NCI-H446 (cell line): Measurements from ENCODE around the gene PXN.
"Not testable (repeated sequence)": the region's sequence is repeated elsewhere in the genome, so short reads cannot be mapped to it uniquely, and the experiment has no call there.

ENCODE experiments used
- DNase-seq, 2 experiments: peaks; one replicate each; lab custom pipeline; 2025; lab: John Stamatoyannopoulos, UW

The PXN gene

DNA sequence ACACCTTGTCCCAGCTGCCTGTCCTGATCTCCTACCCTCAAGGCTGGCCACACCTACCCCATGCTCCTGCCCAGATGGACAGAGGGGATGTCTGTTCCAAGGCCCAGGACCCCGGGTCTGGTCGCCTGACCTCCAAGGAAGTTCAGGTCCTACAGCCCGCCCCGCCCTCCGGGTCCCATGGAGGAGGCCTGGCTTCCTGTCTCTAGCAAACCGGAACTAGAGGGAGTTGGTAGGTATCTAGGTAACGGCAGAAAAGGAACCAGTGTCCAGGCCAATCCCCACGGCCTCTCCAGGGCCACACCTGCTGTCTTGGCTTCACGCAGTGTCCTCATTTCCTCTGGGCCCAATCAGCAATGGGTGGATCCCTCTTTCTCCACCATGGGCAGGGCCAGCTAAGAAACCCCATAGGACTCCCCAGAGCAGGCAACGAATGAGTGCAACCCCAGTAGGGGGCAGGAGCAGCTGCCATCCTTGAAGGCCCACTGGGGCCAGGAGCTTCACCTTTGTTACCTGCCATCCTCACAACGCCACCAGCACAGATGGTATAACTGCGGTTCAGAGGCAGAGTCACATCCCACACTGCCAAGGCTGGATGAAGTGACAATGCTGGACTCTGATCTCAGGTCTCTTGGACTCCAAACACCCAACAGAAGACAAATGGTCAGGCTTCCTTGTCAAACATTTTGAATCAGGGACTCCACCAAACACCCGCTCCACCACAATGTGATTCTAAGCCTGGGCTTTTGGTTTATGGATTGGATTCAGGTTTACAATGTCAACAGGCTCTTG is 39.5 kb downstream of the PXN start:
- DNase-seq = no peak

DNA sequence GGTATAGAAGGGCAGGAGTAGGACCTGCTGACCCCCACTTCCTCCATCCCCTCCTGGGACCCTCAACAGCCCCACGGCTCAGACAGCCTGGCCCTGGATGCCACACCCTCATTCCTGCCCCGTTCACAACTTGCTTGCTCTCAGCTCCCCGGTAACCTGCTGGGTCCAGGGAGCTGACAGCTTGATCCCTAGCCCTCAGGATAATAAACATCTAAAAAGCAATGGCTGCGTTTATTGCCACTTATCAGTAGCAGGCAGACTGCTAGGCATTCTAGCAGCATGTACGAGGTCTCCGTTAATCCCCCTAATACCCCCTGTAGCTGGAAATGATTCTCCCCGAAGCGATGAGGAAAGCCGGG is 40.4 kb downstream of the PXN start:
- DNase-seq = no peak

DNA sequence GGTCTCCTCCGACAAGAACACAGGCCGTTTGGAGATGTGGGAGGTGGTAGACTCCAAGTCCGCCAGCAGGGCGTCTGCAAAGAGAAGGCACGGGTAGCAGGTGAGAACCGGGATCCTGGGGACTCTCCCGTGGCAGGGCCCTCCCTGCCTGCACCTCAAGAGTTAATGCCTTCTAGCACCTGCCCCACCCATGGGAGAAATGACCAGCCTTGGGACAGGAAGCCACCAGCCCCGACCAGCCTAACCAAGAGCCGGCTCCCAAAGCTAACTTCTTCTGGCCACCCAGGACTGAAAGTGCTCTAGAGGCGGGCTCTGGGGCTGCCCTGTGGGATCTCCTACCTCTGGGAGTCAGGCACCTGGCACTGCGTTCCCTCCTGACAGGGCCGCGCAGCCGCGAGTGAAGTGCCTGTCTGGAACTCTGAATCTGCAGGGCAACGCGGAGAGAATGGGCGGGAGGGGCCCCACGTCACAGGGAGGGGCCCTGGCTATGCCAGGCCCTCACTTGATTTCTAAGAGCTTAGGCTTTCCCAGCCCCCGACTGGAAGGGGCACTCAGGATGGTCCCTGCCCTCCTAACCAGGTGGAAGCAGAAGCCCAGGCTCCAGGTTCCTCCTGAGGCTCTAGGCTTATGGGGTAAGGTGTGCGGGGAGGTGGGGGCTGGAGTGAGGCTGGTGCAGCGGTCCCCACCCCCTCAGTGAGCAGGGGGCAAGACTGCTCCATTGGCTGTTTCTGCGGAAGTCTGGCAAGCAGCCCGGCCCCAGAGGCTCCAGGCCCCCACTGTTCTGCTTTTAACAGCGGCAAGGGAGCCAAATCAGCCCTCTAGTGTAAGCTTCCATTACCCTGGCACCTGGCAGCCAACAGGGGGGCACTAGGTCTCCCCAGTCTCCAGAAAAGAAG is 41.0 kb downstream of the PXN start:
- DNase-seq = peak; percentile 47 to 65

DNA sequence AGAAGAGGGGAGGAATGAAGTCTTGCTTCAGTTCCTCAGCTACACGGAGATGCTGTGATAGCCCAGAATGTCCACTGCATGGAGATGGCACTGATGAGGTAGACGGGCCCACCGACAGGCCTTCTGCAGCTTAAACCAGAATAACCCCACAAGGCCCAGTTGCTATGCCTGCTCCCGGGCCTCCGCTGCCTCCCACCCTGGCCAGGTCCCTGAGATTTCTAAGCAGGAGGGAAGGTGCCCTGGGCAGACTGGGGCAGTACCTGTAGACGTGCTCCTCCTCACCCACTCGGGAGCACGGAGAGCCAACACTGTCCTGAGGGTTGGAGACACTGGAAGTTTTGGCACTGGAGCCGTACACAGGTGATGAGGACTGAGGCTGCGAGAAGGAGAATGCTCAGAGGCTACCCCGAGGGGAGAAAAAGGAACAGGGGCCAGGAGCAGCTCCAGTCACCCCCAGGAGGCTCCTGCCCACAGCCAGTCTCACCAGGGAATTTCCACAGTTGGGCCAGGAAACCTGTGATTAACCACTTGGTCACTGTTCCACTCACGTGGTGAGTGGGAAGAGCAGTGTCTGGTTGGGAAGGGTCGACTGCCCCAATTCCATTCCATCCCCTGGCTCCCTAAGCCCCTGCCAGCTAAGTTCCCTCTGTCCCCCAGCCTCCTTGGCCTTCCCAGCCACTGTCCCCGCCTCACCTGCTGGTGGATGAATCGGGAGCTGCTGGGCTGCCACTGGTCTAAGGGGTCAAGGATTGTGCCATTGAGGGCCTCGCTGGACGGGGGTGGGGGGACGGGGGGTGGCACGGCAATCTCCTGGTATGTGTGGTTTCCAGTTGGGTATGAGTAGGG is 41.8 kb downstream of the PXN start:
- DNase-seq = no peak

DNA sequence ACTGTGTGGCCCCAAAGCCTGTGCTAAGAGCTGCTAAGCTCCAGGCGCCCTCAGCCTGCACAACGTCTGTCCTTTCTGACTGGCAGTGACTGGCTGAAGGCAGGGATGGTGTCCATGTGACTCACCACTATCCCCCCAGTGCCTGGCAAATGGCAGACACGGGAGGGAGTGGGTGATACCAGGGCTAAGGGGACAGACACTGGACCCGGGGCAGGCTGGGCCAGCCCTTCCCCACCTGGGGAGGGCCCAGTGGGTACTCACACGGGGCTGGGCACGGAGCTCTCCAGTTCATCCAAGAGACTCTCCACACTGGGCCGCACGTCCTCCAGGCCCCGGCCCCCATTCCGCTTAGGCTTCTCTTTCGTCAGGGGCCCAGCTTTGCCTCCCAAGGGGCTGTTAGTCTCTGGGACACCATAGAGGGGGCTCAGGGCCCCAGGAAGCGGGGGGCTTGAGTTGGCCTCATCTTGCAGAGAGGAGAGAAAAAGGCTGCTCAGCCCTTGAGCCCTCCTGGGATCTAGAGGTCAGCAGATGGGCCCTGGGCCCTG is 43.2 kb downstream of the PXN start:
- no peak for DNase-seq

DNA sequence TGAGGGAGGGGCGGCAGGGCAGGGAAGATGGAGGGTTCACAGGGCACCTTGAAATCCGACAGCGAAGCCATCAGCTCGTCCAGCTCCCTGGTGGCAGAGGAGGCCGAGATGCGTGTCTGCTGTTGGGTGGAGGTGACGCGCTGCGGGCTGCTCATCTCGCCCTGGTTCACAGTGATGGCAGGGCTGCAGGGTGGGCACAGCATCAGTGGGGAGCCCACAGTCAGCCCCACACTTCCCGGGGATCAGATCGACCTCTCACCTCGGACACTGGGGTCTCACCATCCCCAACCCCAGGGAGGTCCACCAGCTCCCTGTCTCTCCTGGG is 44.0 kb downstream of the PXN start:
- DNase-seq = no peak

DNA sequence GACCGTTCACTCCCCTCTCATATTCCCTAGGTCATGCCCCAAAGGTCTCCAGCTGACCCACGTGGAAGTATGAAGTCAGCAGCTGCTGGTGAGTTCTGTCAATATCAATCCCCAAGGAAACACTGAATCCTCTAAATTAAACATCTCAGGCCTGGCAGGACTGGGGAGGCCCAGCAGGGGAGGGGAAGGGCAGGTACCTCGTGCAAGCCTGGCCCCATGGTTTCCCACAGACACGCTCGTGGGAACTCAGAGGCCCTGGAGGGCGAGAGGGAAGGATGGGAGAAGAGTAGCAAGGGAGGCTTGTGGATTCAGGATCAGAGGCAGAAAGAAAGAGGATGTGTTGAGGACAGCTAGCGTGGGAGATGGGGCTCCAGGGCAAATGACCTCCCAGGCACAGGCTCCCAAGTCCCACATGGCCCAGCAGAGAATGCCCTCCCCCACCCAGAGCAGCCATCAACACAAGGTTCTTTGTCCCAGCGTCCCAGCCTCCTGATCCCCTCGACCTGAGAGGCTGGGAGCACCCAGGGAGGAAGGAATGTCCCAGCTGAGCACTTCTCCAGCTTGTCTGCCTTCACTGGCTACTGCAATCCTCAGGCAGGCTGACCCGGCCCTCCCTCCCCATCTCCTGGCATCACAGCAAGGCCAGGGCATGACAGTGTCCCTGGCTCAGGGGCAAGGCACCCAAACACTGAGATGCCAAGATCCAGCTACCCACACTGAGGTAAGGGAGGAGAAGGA is 44.5 kb downstream of the PXN start:
- DNase-seq = no peak

DNA sequence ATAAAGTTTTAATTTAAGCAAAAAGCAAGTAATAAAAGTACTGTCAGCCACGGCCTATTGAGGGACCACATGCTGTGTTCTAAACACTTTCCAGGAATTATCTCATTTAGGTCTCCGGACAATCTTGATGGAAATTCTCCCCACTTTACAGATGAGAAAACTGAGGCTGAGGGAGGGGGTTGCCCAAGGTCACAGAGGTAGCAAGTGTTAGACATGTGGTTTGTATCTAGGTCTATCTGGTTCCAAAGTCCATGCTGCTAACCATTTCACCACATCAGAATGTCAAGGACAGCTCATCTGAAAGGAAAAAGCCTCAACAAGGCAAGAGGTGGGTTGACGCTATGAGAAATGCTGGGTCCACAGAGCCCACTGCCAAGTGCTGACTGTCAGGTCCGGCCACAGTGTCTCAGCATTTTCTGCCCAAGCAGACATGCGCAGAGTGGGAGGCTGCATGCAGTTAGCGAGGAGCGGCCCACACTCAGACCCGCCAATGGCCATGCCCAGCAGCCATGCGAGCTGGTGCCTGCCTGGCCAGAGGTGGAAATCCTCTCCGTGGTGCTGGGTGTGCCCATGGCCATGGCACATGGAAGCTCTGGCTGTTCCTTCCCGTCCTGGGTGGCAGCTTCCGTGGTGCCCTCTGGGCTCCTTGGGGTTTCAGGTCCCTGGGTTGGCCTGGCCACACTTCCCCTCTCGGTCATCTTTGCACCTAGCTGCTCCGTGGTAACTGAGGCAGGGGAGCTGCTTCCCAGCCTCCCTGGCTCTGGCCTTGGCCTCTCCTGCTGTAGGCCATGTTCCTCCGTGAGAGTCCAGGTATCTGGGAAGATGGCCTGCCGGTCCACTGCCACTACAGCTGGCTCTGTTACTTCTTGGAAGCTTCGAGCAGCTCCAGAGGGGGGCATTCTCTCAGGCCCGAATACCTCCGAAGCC is 46.6 kb downstream of the PXN start:
- no peak for DNase-seq

DNA sequence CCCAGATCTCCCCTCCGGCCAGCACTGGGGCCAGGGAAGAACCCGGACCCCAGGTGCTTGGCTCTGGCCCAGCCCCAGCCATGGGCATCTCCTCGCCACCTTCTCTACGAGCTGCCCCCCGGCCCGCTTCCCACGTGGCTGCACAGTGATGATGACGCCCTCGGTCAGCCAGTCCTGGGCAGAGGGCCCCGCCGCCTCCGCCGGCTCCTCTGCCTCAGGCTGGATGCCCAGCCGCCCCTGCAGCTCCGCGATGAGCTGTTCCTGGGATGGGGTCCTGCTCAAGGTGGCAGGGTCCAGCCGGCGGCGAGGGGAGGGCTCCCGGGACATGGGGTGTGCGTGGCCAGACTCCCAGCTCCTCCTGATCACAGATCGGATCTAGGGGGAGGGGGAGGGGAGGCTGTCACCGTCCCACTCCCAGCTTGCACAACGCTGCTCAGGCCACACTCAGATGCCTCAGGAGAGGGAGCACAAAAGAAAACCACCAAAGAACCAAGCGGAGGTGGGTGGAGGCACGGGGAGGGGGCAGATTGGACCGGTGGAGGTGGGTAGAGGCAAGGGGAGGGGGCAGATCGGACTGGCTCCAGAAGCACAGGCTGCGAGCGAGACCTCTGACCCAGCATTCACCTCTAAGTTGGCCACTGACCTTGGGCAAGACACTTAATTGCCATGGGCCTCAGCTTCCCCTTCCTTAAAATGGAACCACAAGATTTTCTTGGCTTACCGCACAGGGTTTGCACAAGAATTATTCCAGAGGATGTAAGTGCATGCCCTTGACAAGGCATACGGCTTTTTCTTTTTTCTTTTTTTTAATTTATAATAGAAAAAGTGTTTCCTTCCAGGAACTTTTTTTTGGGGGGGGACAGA is 48.6 kb downstream of the PXN start:
- DNase-seq = no peak

DNA sequence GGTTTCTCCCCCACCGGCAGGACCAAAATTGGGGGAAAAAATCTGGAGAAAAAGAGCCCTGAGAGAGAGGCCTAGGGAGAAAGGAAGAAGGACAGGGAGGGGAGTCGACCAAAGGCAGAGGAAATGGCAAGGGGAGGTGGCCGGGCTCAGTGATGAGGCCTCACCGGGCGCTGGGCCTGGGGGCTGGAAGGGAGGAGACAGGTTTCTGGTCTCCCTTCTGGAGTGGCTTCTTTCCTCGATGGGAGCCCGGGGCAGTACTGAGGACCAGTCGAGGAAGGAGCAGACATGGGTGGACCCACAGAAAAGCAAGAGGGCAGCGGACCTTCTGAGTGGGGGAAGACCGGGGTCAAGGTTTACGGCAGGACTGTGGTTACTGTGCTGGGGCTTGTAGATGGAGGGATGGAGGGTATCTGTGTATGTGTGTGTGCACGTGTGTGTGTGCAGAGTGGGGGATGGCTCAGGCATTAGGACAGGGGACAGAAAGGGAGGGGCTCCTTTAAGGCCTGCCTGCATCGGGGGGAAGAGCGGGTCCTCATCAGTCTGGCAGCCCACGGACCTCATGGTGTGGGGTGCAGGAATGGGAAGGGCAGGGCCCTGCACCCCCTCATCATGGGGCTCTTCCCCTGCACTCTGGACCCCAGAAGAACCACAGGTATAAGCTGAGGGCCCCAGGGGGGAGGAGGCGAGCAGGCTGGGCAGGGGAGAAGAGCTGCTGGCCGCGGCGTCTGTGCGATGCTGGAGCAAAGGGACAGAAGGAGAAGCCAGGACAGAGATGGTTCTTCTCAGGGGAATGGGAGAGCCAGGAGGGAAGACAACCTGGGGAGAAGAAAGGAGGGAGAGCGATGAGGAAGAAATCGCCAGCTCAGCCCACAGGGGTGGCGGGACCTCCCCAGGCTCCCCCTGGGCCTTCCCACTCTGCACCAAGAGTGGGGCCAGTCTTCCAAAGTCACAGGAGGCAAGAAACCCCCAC is 49.5 kb downstream of the PXN start:
- no peak for DNase-seq

DNA sequence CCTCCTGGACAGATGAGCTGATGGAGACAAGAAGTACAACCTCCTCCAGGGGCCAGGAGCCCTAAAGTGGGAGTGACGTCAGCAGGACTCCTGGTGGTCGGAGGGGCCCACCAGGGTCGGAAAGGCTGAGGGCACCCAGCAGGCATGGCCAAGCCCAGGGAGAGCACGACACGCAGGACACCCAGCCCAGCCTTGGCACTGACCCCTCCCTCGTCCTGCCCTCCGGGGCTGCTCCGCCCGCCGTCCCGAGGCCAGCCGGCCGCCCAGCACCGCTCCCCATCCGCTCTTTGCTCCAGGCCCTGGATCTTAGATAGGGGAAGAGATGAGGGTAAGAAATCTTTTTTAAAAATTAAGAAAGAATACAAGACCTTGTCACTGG is 50.2 kb downstream of the PXN start:
- no peak for DNase-seq

DNA sequence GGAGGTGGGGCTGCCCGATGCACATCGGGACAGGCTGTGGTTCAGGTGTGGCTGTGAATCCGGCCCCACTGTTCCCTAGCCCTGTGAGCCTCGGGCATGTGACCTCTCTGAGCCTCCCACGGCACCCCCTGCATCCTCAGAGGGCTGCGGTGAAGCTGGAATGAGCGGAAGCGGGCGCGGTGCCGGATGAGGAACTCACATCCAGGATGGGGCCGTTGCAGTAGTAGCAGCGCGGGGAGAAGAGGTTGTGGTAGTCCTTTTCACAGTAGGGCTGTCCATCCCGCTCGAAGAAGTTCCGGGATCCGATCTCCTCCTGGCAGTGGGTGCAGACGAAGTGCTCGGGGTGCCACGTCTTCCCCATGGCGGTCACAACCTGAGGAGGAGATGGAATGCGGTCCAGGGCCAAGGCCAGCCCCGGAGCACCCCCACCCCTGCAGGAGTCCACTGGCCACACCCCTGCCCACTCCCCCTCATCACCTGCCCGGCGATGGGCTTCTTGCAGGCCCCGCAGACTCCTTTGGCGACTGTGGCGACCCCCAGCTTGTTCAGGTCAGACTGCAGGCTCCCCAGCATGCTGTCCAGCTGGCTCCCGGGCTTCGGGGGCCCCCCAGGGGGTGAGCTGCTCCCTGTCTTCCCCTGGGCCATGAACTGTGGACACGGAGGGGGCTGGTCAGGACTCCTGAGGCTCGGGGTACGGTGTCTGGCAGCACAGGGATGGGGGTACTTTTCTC is 50.7 kb downstream of the PXN start:
- no peak for DNase-seq

DNA sequence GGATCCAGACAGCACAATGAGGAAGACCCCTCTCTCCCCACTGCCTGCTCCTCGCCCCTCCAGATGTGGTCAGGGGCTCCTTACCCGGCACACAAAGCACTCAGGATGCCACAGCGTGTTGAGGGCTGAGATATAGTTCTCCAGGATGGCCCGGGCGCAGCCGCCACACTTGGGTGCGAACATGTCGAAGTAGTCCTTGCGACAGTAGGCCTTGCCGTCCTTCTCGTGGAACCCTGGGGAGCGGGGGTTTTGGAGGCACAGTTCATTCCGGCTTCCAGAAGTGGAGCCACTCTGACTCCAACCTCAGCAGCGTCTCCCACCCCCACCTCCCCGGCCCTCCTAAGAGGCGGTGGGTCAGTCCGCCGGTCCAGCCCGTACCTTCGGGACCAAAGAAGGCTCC is 51.8 kb downstream of the PXN start:
- no peak for DNase-seq

DNA sequence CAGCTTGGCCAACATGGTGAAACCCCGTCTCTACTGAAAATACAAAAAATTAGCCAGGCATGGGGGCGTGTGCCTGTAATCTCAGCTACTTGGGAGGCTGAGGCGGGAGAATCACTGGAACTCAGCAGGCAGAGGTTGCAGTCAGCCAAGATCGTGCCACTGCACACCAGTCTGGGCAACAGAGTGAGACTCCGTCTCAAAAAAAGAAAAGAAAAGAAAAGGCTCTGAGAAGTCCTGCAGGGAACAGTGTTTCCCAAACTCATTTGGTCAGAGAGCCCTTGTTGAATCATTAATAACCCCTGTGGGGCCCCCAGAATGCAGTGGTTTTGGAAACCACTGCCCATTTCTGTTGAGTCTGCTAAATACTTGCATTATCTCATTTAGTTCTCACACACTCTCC is 52.3 kb downstream of the PXN start:
- not testable (repeated sequence) for DNase-seq

DNA sequence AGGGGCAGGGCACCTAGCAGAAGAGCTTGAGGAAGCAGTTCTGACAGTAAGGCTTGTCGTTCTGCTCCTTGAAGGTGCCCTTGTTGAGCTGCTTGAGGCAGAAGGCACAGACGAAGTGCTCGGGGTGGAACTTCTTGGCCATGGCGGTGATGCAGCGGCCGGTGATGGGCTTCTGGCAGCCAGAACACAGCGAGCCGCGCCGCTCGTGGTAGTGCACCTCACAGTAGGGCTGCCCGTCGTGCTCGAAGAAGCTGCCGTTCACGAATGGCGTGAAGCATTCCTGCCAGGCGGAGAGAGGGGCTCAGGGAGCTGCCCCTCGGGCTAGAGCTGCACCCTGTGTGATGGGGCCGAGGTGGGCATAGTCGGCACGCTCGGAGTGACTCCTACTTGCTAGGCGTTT is 53.2 kb downstream of the PXN start:
- DNase-seq = no peak

DNA sequence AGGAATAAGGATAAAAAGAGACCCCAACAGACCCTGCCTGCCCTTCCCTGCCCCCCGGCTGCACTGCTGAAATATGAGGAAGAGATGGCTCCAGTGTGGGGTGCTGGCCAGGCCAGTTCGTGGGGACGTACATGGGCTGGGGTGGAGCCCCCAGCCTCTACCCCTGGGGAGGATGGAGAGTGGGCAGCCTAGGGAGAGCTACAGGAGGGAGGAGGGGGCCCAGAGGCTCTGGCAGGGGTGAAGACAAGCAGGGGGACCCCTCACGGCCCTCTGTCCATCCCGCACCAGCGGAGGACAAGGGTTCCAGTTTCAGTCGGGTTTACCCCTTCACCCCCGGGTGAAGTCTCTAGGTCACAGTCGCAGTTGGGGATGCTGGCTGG is 53.6 kb downstream of the PXN start:
- no peak for DNase-seq

DNA sequence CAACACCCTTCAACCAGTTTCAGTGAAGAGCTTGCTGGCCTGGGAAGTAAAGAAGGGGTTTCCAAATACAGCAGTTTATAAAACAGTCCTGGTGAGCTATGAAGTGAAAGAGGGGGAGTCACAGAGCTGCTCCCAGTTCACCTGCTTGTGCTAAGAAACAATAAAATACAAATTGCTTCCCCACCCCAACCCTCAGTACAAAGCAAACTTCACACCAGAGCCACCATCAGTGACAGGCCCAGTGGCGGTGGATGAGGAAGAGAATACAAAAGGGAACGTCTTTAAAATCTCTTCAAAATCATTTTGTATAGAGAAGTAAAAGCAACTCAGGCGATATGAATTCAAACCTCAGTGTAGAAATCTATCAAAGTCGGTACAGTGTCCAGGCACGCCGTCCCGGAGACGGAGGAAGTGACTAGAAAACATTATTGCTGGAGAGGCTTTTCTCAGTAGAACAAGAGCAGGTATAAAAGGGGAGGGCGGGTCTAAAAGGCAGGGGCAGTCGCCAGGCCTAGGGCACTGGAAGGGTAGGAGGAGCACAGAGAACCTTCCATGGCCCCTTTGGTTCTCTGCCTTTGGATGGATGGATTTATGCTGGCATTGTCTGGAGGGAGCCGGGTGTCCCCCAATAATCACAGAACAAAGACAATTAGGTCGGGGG is 54.2 kb downstream of the PXN start:
- no peak for DNase-seq
